VCaP (cell line): Measurements from ENCODE around the gene CRIP2.

Source experiments
- H3K27ac ChIP-seq: fragments of 450-650 bp; 2 replicates; pipeline ENCODE4 v1.5.1; 2017
- CTCF ChIP-seq: fragments of 450-650 bp; conservative IDR thresholded peaks from 2 replicates; pipeline ENCODE4 v1.5.1; 2017; ENCODE audit warnings: mild to moderate bottlenecking, moderate library complexity

The CRIP2 gene

GRCh38 chr14:105527826-105528585 is 53.4 kb downstream of the CRIP2 start:
- TF ChIP-seq CTCF: peak; percentile 91
- peak overlapping the region; percentile 81 for H3K27ac ChIP-seq

- TF ChIP-seq CTCF: peak; percentile 53
- H3K27ac ChIP-seq: peak overlapping the region; percentile 81; the same call in 1 of the 2 replicates
Observed at GRCh38 chr14:105528586-105529318, 54.1 kb downstream of the CRIP2 start.

- H3K27ac ChIP-seq: no peak overlapping the region
- TF ChIP-seq CTCF: no peak
Observed at GRCh38 chr14:105529319-105529568, 54.6 kb downstream of the CRIP2 start.
